Activated CD8-positive, alpha-beta memory T cell treated with anti-CD3 and anti-CD28 coated beads, Interleukin-2, amount 50 U/mL, for 4 hours (primary cell): ENCODE data around the gene SARDH.
"Not testable (repeated sequence)": the region's sequence is repeated elsewhere in the genome, so short reads cannot be mapped to it uniquely, and the experiment has no call there.

ENCODE experiments used
- DNase-seq: peaks from one replicate; pipeline ENCODE4 v3.0.0-alpha.2; 2020

SARDH gene

DNA sequence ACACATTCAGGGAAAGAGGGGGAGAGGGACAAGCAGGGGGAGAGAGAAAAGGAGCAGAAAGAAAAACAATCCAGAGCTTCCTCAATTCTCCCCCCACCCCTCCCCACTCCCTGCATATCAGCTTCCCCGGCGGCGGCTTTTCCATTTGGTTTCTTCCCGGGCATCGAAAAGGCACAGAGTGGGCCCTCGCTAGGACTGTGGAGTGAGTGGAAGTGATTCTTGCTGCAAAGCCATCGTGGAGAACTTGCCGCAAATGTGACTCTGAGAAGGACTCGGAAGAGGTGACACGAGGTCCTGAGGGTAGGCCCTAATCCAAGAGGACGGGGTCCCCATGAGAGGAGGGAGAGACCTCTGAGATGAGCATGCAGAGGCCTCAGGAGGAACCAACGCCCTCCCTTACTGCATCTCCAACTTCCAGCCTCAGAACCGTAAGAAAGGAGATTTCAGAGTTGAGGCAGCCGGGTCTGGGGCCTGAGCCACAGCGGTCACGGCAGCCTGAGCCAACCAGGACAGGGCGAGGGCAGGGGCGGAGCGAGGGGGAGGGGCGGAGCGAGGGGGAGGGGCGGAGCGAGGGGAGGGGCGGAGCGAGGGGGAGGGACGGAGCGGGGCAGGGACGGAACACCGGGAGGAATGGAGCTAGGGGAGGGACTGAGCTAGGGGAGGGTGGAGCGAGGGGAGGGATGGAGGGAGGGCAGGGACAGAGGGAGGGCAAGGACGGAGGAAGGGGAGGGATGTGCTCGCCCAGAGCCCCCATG is 21.2 kb upstream of the SARDH start:
- DNase-seq = no peak

DNA sequence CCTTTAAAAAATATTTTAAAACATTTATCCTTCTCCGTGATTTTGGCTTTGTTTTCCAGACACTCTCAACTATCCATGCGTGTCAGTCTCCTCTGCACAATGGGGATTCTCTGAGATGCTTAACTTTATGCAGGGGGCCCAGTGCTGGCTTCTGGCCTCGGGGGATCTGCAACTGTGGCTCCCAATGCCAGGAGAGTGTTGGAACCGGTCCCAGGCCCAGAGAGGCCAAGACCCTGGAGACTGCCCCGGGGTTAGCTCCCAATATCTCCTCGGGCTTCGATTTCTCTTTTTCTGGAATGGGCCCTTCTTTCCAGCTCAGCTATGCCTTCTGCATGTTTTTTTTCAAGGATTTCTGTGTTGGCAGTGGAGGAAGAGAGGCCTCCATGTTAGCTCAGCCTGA is 20.1 kb upstream of the SARDH start:
- DNase-seq = no peak

GRCh38 chr9:133754688-133755227 is 16.6 kb upstream of the SARDH start:
- no peak for DNase-seq

GRCh38 chr9:133754187-133754586 is 16.0 kb upstream of the SARDH start:
- DNase-seq = no peak

DNA sequence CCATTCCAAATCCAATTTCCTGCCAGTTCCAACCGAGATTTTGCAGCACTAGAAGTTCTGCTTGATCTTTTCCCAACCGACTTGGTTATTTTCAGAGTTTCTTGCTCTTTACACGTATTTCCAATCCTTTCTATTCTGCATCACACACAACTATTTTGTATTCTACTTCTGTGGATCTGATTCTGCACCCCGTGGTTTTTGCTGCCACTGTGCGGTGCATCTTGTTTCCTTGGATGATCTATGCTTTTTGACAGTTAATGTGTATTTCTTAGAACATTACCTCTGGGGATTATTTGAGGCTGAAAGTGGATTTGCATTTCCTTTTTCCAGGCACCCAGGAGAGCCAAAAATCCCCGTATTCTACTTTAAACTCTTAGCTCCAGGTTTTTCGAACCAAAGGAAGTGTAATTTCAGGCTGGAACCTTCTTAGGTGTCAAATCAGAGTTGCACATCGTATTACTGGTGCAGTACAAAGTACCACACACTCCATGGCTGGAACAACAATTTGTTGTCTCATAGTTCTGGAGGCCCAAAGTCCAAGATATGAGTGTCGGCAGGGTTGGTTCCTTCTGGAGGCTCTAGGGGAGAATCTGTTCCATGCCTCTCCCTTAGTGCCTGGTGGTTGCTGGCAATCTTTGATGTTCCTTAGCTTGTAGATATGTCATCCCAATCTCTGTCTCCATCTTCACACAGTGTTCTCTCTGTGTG is 14.7 kb upstream of the SARDH start:
- DNase-seq = no peak

GRCh38 chr9:133750982-133751649 is 13.0 kb upstream of the SARDH start:
- DNase-seq = no peak

DNA sequence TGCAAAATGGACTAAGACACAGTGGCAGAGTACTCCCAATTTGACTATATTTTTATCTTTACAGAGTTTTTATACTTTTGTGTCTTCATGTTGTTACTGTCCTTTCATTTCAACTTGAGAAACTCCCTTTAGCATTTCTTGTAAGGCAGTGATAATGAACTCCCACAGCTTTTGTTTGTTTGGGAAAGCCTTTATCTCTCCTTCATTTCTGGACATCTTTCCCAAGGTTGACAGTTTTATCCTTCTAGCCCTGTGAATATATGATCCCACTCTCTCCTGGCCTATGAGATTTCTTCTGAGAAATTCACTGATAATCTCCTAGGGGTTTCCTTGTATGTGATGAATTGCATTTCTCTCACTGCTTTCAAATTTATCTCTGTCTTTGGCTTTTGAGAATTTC is 9.2 kb upstream of the SARDH start:
- DNase-seq = no peak

DNA sequence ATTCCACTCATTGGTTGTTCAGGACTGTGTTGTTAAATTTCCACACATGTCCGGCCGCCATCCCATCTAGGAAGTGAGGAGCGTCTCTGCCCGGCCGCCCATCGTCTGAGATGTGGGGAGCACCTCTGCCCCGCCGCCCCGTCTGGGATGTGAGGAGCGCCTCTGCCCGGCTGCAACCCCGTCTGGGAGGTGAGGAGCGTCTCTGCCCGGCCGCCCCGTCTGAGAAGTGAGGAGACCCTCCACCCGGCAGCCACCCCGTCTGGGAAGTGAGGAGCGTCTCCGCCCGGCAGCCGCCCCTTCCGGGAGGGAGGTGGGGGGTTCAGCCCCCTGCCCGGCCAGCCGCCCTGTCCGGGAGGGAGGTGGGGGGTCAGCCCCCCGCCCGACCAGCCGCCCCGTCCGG is 6.4 kb upstream of the SARDH start:
- not testable (repeated sequence) for DNase-seq

DNA sequence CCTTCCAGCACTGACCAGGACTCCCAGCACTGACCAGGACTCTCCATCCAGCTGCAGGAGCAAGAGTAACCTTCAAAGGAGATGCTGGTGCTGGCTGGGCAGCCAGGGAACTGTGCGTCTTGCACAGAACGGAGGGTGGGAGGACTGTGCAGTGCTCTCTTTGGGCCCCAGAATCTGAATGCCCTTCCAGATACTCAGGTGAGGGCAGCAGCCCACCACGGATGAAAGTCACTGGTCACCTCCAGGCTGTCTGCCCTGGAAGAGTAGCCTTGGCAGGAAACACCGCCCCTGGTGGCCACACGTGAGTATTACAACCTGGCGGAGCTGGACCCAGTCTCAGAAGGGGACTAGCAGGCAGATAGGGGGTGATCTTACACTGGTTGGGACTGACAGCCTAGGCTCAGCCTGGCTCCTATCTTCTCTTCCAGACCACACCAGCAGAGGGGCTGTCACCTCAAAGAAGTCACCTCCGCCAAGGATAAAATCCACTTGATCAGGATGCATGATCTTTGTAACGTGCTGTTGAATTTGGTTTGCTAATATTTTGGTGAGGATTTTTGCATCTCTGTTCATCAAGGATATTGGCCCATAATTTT is 4.8 kb upstream of the SARDH start:
- peak; percentile 80 for DNase-seq

DNA sequence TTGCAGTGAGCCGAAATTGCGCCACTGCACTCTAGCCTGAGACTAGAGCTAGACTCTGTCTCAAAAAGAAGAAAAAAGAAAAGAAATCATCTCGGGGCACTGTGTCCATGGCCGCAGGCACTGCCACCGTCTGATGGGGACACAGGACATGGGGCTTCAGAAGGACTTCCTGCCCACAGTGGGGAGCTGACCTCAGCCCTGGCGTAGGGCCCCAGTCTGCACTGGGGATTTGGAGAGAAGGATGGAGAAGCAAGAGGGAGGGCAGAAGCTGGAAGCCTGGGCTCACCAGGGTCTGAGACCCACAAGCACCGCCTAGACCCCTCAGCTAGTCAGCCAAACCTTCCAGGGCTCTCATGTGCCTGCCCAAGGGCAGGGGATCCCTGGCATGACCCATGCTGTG is 4.1 kb upstream of the SARDH start:
- DNase-seq = no peak

GRCh38 chr9:133741716-133742115 is 3.6 kb upstream of the SARDH start:
- DNase-seq = no peak

GRCh38 chr9:133740911-133741310 is 2.8 kb upstream of the SARDH start:
- DNase-seq = no peak

DNA sequence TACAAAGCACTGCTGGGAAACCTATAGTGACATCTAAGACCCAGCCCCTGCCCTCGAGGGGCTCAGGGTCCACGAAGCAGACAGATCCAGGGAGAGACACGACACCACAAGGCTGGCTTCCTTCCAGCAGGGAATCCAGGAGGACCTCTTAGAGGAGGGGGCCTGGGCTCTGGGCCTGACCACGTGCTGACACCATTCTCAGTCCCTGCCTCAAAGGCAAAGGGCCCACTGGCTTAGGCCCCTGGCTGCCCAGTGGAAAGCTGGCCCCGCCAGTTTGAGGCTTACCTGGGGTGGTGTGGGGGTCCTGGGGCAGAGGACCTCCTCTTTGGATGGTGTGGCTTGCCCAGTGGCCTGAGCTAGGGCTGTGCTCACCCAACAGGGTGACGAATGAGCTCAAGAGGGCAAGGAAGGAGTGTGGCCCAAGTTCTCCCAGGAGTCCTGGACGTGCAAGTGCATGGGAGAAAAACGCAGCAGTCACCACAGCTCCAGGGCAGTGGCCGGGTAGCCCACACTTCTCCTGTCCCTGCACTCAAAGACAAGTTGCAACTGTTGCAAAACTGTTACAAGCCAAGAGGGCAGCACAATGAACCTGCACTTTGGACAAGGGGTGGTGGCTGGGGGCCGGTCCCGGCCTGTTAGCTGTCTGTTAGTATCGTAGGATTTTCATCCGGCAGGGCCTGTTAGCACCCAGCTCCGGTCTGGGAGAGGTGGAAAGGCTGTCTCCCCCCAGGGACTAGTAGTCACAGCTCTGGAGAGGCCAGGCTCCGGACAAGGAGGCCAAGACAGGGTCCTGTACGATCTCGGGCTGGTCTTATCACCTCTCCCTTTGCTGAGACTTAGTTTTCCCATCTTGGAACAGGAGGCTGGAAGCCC is 1.5 kb upstream of the SARDH start:
- no peak for DNase-seq

GRCh38 chr9:133738640-133739225 is 581 bp upstream of the SARDH start:
- no peak for DNase-seq

DNA sequence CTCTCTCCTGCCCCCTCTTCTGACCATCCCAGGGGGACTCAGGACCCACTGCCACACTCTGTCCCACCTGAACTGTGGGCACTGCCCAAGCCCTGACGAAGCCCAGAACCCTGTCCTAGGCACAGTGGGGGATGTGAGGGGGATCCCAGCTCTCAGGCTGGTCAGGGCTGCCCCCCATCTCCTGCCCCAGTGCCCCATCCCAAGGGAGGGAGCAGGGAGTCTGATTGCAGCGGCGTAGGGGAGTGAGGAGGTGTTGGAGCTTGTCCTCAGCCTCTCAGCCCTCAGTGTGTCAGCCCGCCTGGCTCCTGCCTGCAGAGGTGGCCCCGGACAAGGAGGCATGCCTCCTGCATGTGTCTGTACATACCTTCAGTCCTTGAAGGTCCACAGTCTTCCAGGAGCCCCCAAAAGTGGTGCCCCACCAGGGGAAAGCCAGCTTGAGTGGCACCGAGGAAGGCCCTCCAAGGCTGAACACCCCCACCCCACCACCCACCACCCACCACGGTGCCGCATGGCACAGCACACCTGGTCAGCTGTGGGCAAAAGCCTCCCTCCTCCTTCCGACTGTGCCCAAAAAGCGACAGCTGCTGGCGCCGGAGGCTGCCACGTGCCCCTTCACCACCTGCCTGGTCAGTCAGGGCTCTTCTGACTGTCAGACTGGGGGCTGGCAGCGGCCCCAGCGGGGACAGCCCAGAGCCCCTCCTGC is 930 bp downstream of the SARDH start:
- DNase-seq = no peak

- no peak for DNase-seq
These were observed 2.2 kb downstream of the SARDH start for GRCh38 chr9:133735931-133736330.

- no peak for DNase-seq
These were observed 2.8 kb downstream of the SARDH start for GRCh38 chr9:133735415-133735775.

DNA sequence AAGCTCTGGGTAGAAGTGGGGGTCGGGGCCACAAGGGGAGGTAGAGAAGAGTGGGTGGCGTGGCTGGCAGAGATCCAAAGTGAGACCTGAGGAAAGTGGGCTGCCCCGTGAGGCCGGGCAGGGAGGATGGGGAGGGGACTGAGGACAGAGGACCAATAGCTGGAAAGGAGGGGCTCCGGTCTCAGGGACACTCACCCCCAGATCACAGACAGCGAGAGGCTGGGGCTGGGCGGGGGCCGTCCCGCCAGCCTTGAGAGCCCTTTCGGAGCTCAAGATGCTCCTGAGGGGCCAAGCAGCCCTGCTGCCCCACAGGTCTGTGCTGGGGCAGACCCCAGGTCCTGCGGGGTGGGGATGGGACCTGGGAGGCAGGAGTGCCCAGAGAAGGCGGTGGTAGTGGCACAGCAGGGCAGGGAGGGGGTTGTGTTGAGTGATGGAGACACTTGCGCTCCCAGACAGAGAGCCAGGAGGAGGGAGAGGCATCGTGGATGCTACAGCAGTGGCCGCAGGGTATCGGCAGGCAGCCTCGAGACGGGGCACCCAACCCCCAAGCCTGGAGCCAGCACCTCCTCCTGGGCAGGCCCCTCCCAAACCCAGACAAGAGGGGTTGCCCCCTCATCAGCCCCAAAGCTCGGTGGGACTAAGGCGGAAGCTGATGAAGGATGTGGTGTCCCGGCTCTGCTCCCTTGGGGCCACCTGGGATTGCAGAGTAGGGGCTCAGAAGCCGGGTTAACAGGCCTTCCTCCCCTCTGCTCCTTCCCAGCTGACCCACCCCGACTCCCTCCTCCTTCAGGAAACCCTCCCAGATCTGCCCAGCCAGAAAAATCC is 3.4 kb downstream of the SARDH start:
- DNase-seq = no peak

DNA sequence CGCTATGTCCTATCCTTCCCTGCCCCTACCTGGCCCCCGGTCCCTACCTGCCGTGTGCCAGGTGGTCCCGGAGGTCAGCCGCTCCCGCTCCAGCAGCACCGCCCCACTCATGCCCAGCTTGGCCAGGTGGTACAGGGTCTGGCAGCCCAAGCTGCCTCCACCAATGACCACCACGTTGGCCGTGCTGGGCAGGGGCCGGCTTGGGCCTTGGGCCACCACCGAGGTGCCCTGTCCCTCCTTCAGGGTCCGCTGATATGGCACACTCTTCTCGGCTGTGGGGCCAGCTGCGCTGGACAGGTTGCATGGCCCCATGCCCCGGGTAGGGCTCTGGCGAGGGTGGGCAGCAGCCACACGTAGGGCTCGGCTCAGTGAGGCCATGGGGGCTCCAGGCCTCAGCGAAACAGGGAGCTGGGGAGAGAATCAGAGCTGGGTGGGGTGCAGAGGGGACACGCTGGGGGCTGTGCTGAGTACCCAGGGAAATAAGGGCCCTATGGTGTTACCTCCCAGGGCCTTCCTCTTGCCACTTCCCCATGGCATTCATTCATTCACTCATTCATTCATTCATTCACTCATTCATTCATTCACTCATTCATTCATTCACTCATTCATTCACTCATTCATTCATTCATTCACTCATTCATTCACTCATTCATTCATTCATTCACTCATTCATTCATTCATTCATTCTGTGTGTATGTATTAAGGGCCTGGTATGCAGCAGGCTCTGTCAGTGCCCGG is 4.2 kb downstream of the SARDH start:
- no peak for DNase-seq

GRCh38 chr9:133733421-133733795 is 4.7 kb downstream of the SARDH start:
- no peak for DNase-seq
